GM19455 (cell line): Measurements from ENCODE around the gene CALB2.

Experiments used
- ATAC-seq: cut with Tn5 transposase; IDR thresholded peaks from one replicate; pipeline ENCODE4 v1.9.1; 2021; ENCODE audit not compliant: unreplicated experiment

CALB2 gene

GRCh38 chr16:71424626-71425025 lies 66.1 kb downstream of the CALB2 start:
- ATAC-seq, result no peak

DNA sequence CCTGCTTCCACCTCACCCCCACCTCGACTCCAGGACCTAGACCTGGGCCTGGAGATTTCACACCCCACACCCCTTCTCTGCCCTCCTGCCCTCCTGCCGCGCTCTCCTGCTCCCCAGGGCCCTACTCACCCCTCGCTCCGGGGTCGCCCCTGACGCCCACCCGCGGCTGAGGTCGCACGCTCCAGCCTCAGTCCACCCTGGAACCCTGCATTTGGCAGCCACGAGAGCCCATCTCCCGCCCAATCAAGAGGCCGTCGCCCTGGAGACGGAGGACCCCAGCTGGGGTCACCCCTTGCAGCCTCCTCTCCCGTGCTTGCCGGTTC lies 67.2 kb downstream of the CALB2 start:
- no peak for ATAC-seq

- ATAC-seq, result no peak
Observed at GRCh38 chr16:71426069-71426879, 67.8 kb downstream of the CALB2 start.

DNA sequence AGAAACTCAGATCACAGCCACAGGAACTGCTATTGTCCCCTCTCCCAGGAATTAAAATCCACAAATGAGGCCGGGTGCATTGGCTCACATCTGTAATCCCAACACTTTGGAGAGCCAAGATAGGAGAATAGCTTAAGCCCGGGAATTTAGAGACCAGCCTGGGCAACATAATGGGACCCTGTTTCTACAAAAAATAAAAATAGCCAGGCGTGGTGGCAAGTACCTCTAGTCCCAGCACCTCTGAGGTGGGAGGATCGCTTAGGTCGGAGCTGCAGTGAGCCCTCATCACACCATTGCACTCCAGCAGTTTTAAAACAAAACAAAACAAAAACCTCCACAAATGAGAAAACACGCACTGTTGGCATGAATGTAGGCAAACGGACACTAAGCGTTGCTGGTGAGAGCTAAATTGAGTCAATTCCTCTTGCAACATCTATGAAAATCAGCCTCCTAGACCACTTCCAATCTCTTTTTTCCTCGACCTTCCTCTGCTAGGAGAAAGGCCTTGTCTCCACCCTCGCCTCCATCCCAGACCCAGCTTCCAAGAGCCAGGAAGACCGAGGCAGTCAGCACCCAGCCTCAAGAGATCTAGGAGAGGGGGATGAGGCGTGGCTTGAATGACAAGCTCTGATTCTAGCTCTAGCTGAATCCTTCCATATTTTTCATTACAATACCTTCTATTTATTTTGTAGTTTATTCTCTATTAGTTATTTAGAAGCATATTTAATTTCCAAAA lies 68.5 kb downstream of the CALB2 start:
- ATAC-seq, result no peak

GRCh38 chr16:71428385-71428784 lies 69.9 kb downstream of the CALB2 start:
- no peak for ATAC-seq

GRCh38 chr16:71428883-71429282 lies 70.4 kb downstream of the CALB2 start:
- no peak for ATAC-seq

GRCh38 chr16:71429581-71429980 lies 71.1 kb downstream of the CALB2 start:
- no peak for ATAC-seq

DNA sequence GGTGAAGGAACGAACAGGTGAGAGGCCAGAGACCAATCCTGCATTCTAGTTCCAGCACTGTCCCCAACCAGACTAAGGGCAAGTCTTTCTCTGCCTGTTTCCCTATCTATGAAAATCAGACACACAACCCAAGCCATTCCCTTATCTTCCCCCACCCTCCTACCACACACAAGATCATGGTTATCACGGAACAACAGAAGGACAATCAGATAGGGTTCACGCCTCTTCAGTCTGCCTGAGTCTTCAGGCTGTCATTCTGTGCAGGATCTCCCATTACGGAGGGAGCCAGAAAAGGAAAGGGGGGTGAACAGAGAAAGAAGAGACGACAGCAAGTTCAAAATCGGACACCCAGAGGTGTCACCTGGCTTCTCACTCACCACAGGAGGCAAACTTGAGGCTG lies 72.2 kb downstream of the CALB2 start:
- no peak for ATAC-seq

DNA sequence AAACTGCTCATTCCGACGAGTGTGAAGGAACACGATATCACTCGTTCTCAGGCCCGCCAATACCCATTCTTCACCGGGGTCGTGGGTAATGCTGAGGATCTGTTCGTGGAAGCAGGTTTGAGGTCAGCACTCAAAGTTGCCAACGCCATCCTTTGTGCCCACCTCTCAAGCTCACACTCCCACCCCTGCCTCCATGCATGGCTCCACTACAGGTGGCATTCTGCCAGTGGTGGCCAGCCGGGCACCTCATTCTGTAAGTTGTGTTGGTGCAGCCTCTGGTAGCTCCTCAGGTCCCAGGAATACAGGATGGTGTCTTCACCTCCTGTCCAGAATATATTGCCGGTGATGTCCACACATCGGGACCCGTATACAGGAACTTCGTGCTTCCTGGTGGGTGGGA lies 72.7 kb downstream of the CALB2 start:
- ATAC-seq, result no peak

GRCh38 chr16:71431991-71432390 lies 73.5 kb downstream of the CALB2 start:
- ATAC-seq, result no peak

GRCh38 chr16:71432906-71433305 lies 74.4 kb downstream of the CALB2 start:
- no peak for ATAC-seq

GRCh38 chr16:71436473-71436872 lies 78.0 kb downstream of the CALB2 start:
- ATAC-seq, result no peak

DNA sequence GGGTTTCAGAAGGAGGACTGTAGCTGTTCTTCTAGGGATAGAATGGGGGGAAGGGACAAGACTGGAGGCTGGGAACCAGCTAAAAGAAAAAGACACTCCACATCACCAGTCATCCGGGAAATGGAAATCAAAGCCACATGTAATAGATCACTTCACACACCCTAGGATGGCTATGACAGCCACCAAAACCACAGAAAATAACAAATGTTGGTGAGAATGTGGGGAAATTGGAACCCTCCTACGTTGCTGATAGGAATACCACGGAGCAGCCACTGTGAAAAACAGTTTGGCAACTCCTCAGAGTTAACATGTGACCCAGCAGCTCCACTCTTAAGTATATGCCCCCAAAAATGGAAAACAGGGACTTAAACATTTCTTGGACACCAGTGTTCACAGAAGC lies 81.0 kb downstream of the CALB2 start:
- no peak for ATAC-seq
